ENCODE data around the gene STRN3. TPM values are rescaled to one million over a fixed set of nuclear protein-coding genes. Genes with fewer than 3 reads are reported as not detected.

Gene STRN3
- total and polyA plus RNA-seq, 10 of the 15 experiments (the other 5 are each of a cell fraction or from before 2014, with no cell fraction given): 7.8 to 27.9 (median 14.1) TPM

- TF ChIP-seq FOXK2 (IDR thresholded peaks at IDR 0.05) (0 out of 2 replicates have a peak, but pooled peaks have one; percentile 20), JUND (IDR thresholded peaks at IDR 0.05; ENCODE audit: low read depth, low read length) (no peak), ATF7 (IDR thresholded peaks at IDR 0.05; ENCODE audit: low read depth) (0 out of 2 replicates have a peak, but pooled peaks have one; percentile 12), ETV6 (conservative IDR thresholded peaks at IDR 0.05 in 1 of 2, IDR thresholded peaks at IDR 0.05 in 1 of 2; ENCODE audit: borderline replicate concordance in 1 of 2, low read depth in 1 of 2) (peak in 1 of 2 experiments; percentile 94; a peak in 2 of 4 replicates), ZNF217 (IDR thresholded peaks at IDR 0.05) (no peak), SUZ12 (IDR thresholded peaks at IDR 0.05; ENCODE audit: unreplicated experiment) (no peak), KLF5 (IDR thresholded peaks at IDR 0.05; ENCODE audit: partially characterized antibody) (no peak), BMI1 (IDR thresholded peaks at IDR 0.05; ENCODE audit: borderline replicate concordance) (no peak)
- TF ChIP-seq, protein P1, sequence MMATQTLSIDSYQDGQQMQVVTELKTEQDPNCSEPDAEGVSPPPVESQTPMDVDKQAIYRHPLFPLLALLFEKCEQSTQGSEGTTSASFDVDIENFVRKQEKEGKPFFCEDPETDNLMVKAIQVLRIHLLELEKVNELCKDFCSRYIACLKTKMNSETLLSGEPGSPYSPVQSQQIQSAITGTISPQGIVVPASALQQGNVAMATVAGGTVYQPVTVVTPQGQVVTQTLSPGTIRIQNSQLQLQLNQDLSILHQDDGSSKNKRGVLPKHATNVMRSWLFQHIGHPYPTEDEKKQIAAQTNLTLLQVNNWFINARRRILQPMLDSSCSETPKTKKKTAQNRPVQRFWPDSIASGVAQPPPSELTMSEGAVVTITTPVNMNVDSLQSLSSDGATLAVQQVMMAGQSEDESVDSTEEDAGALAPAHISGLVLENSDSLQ (IDR thresholded peaks at IDR 0.05): no peak
Measured at GRCh38 chr14:30855345-30856037, 170.7 kb downstream of the STRN3 start (continued).

DNA sequence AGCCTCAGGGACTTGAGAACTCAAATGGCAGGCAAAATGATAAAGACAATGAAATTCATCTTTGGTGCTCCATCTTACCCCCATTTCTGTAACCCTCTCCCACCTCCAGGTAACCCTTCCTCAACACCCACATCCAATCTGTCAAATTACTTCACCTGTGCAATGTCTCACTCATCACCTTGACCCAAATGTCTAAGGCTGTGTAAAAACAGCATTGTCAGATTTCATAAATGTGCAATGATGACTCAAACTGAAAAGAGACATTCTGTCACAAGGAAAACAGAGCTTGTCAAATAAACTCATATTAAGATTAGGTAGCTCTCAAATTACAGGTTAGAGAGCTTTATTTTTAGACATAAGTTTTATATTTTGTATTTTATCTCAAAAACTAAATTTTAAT lies 171.7 kb downstream of the STRN3 start:
- no peaks in the 10 kb centered on the region for H3K79me2 ChIP-seq (ENCODE audit: control insufficient read depth, insufficient read depth, low read length)
- peaks cover 34% of the 10 kb centered on the region for H3K4me1 ChIP-seq (ENCODE audit: control insufficient read depth, insufficient read depth, low read length)
- ChIA-PET SMC1A (ENCODE audit: uncharacterized antibody, unreplicated experiment) (interaction anchor here (0.6 to 2.8 kb wide), 6 partner anchors 9 to 78 kb away, joined by 3 to 7 read pairs (median 4); partner anchors contain the start of gene COCH), CTCF (interaction anchor here (0.6 to 1.8 kb wide), 5 partner anchors 14 to 457 kb away, joined by 3 to 6 read pairs (median 3); no protein-coding TSS in a partner anchor), RAD21 (ENCODE audit: unreplicated experiment) (interaction anchor here (0.9 to 1.0 kb wide), 2 partner anchors 33 to 172 kb away, joined by 3 to 4 read pairs; partner anchors contain the start of gene STRN3), POLR2A (interaction anchor here (0.7 kb wide), 2 partner anchors 18 to 285 kb away, joined by 3 to 7 read pairs; no protein-coding TSS in a partner anchor)
- H3K4me2 ChIP-seq (ENCODE audit: control insufficient read depth, insufficient read depth): peak overlapping the region; percentile 49
- no TSS peak for BruUV-seq (replicated peaks)
- H3K27ac ChIP-seq (ENCODE audit: control insufficient read depth, insufficient read depth): no peak overlapping the region
- peak; percentile 49 for DNase-seq (ENCODE audit: low read depth, low spot score)
- peak; percentile 70 for ATAC-seq
- no peaks in the 10 kb centered on the region for H3K36me3 ChIP-seq (ENCODE audit: control insufficient read depth in 2 of 2, insufficient read depth in 2 of 2, low read length in 1 of 2)
- no peaks in the 10 kb centered on the region for H3K27me3 ChIP-seq (replicated peaks in 1 of 2; ENCODE audit: control insufficient read depth in 2 of 2, insufficient read depth in 2 of 2, low read length in 1 of 2)
- no peaks in the 10 kb centered on the region for H4K20me1 ChIP-seq (ENCODE audit: control insufficient read depth, insufficient read depth)
- no peak for FAIRE-seq
- no peak overlapping the region for H2AFZ ChIP-seq (ENCODE audit: control insufficient read depth, low read depth, low read length)
- H3K4me3 ChIP-seq: no peak overlapping the region
- in situ Hi-C loops (cut with MboI): no loop called here
- no peak overlapping the region for H3K9ac ChIP-seq (ENCODE audit: control insufficient read depth, insufficient read depth, low read length)
- no peaks in the 10 kb centered on the region for H3K9me3 ChIP-seq (replicated peaks; ENCODE audit: control insufficient read depth, insufficient read depth, low read length)
- intact Hi-C loops (cut with micrococcal nuclease; ENCODE audit: unreplicated experiment): no loop called here
- TF ChIP-seq CEBPB (IDR thresholded peaks at IDR 0.05; ENCODE audit: borderline replicate concordance in 1 of 2, low read depth in 2 of 2, low read length in 2 of 2) (peak in 1 of 2 experiments; percentile 36; a peak in 1 of 4 replicates), POLR2AphosphoS2 (IDR thresholded peaks at IDR 0.05; ENCODE audit: low read depth, low read length) (no peak), HSF1 (IDR thresholded peaks at IDR 0.05; ENCODE audit: low read depth, low read length) (no peak), IKZF1 (conservative IDR thresholded peaks at IDR 0.05) (peak; percentile 41; the same call in 1 of the 2 replicates), EGR1 (IDR thresholded peaks at IDR 0.05; ENCODE audit: borderline replicate concordance in 1 of 2, low read depth in 2 of 2, low read length in 2 of 2) (peak in 1 of 2 experiments; percentile 14; a peak in 1 of 3 replicates), TAF1 (IDR thresholded peaks at IDR 0.05; ENCODE audit: borderline replicate concordance, low read depth, low read length) (no peak), RBBP5 (conservative IDR thresholded peaks at IDR 0.05) (no peak), CBFB (IDR thresholded peaks at IDR 0.05; ENCODE audit: low read depth) (no peak), ZBED1 (IDR thresholded peaks at IDR 0.05; ENCODE audit: borderline replicate concordance) (peak; percentile 66; the same call in 1 of the 2 replicates), RAD21 (IDR thresholded peaks at IDR 0.05; ENCODE audit: insufficient read depth, low read depth, low read length) (no peak)
- TF ChIP-seq, protein P2, sequence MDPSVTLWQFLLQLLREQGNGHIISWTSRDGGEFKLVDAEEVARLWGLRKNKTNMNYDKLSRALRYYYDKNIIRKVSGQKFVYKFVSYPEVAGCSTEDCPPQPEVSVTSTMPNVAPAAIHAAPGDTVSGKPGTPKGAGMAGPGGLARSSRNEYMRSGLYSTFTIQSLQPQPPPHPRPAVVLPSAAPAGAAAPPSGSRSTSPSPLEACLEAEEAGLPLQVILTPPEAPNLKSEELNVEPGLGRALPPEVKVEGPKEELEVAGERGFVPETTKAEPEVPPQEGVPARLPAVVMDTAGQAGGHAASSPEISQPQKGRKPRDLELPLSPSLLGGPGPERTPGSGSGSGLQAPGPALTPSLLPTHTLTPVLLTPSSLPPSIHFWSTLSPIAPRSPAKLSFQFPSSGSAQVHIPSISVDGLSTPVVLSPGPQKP (IDR thresholded peaks at IDR 0.05; ENCODE audit: low read depth, low read length): no peak
